ENCODE results near the gene SLC35B2.

DNA sequence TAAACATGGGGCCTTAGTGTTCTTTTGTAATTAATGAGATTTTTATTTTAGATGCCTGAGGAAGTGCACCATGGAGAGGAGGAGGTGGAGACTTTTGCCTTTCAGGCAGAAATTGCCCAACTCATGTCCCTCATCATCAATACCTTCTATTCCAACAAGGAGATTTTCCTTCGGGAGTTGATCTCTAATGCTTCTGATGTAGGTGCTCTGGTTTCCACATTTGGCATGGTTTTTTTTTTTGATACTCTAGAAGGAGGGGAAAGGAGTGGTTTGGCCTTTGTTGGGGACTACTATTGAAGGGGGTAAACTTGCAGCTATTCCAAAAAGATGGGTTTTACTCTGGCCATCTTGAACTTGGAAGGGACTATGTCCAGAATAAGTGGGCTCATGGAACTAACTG is 8.7 kb downstream of the SLC35B2 start:
- TF ChIP-seq CTCF (IDR thresholded peaks at IDR 0.05; ENCODE audit: borderline replicate concordance, extremely low read depth, low read length, poor library complexity, severe bottlenecking) (no peak), EZH2 (IDR thresholded peaks at IDR 0.05; ENCODE audit: borderline replicate concordance, low read depth, low read length, severe bottlenecking) (no peak)
